ENCODE results near the gene ZZZ3.

DNA sequence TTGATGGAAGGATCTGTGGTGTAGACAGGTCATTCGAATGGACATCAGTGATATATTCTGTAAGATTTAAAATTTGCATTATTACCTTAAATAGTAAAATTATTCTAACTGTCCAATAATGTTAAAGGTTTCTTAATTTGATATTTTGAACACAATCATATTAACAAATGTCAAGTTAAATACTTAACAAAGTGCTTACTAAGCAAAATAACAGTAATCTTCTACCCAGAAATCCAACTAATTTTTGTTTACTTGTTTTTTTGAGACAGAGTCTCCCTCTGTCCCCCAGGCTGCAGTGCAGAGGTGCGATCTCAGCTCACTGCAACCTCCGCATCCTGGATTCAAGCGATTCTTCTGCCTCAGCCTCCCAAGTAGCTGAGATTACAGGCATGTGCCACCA is 43.2 kb upstream of the ZZZ3 start:
- TF ChIP-seq YY1 (IDR thresholded peaks at IDR 0.05; ENCODE audit: low read depth, low read length) (no peak), RBBP5 (IDR thresholded peaks at IDR 0.05; ENCODE audit: borderline replicate concordance, low read depth, low read length) (no peak), CREB1 (IDR thresholded peaks at IDR 0.05) (no peak), EP300 (IDR thresholded peaks at IDR 0.05; ENCODE audit: borderline replicate concordance in 1 of 2, low read depth in 2 of 2, low read length in 2 of 2) (no peak), POLR2A (IDR thresholded peaks at IDR 0.05; ENCODE audit: control extremely low read depth in 1 of 2, low read depth in 2 of 2, low read length in 2 of 2) (no peak), GTF2F1 (IDR thresholded peaks at IDR 0.05; ENCODE audit: borderline replicate concordance, low read depth, low read length) (no peak), ZNF274 (IDR thresholded peaks at IDR 0.05; ENCODE audit: borderline replicate concordance, extremely low read depth, low read length) (no peak), KDM1A (IDR thresholded peaks at IDR 0.05; ENCODE audit: borderline replicate concordance, low read length) (no peak), EGR1 (IDR thresholded peaks at IDR 0.05; ENCODE audit: borderline replicate concordance, low read depth, low read length) (no peak)
- TF ChIP-seq, protein P1, sequence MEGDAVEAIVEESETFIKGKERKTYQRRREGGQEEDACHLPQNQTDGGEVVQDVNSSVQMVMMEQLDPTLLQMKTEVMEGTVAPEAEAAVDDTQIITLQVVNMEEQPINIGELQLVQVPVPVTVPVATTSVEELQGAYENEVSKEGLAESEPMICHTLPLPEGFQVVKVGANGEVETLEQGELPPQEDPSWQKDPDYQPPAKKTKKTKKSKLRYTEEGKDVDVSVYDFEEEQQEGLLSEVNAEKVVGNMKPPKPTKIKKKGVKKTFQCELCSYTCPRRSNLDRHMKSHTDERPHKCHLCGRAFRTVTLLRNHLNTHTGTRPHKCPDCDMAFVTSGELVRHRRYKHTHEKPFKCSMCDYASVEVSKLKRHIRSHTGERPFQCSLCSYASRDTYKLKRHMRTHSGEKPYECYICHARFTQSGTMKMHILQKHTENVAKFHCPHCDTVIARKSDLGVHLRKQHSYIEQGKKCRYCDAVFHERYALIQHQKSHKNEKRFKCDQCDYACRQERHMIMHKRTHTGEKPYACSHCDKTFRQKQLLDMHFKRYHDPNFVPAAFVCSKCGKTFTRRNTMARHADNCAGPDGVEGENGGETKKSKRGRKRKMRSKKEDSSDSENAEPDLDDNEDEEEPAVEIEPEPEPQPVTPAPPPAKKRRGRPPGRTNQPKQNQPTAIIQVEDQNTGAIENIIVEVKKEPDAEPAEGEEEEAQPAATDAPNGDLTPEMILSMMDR (IDR thresholded peaks at IDR 0.05; ENCODE audit: control extremely low read depth in 1 of 3, insufficient read depth in 1 of 3, low read depth in 1 of 3, low read length in 3 of 3), result no peak
- TF ChIP-seq, protein P2, sequence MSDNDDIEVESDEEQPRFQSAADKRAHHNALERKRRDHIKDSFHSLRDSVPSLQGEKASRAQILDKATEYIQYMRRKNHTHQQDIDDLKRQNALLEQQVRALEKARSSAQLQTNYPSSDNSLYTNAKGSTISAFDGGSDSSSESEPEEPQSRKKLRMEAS (IDR thresholded peaks at IDR 0.05), result no peak

All from H1 (cell line).